ENCODE data around the gene ELP4.

The ELP4 gene

GRCh38 chr11:31826536-31827438 is 317.2 kb downstream of the ELP4 start:
- DNase-seq: no peak

- DNase-seq: no peak
Observed at GRCh38 chr11:31827455-31828206, 318.1 kb downstream of the ELP4 start.

DNA sequence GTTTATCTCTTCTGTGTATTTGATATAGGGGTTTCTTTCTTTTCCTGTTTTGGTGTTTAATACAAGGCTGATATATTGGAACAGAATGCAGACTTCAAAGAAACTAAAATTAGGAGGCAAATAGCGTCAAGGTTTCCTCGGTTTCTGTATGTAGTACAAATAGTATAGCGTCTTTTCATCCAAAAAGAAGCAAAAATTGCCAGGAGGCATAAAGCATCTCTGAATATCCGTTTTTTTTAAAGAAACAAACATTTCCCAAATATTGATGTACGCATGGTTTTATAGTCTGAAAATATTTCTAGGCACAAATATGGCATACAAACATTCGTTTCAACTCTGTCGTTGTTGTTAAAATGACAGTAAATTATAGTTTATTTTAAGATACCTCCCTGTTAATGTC is 318.6 kb downstream of the ELP4 start:
- DNase-seq: no peak

- DNase-seq: no peak
Observed at GRCh38 chr11:31830406-31830805, 320.8 kb downstream of the ELP4 start.

- no peak for DNase-seq
Observed at GRCh38 chr11:31834237-31834636, 324.7 kb downstream of the ELP4 start.

All from T-helper 2 cell (primary cell).